ENCODE measurements around the gene COPS9. TPM values are rescaled to one million over a fixed set of nuclear protein-coding genes. Genes with fewer than 3 reads are reported as not detected.

COPS9 gene
- total RNA-seq, 4 donors from 2014 or later = 65.4 to 243 (median 149) TPM

GRCh38 chr2:240169486-240170353 is 33.6 kb upstream of the COPS9 start:
- TF ChIP-seq CTCF (IDR thresholded peaks at IDR 0.05; ENCODE audit: low read depth) = no peak

DNA sequence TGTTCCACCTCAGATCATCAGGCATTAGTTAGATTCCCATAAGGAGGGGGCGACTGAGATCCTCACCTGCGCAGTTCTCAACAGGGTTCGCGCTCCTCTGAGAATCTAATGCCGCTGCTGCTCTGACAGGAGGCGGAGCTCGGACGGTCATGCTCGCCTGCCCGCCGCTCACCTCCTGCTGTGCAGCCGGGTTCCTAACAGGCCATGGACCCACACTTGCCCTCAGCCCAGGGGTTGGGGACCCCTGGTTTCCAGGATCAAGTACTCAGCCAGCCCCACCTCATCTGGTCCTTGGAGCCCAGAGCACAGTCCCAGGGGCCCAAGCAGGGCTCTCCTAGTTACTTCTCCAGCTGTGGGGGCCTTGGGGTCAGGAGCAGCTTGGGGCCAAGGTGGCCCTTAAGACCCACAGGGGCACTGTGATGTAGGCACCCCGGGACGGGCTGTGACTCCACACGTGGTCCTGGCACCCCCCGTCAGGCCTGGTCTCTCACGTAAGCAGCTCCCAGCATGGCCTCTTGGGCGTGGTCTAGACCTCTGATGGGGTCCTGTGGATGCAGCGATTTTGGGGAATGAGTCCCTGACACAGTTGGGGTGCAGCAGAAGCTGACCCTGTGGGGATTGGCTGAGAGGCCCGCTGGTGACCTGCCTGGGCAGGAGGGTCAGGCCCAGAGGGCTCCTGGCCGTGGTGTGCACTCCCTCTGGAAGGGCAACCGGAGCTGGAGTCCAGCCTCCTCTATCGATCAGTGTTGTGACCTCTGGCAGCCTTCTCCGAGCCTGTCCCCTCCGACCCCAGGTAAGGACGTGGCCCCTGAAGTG is 32.6 kb upstream of the COPS9 start:
- TF ChIP-seq CTCF (IDR thresholded peaks at IDR 0.05; ENCODE audit: low read depth) = no peak

- no peak for TF ChIP-seq CTCF (IDR thresholded peaks at IDR 0.05; ENCODE audit: low read depth)
Observed at GRCh38 chr2:240168041-240168440, 31.9 kb upstream of the COPS9 start.

DNA sequence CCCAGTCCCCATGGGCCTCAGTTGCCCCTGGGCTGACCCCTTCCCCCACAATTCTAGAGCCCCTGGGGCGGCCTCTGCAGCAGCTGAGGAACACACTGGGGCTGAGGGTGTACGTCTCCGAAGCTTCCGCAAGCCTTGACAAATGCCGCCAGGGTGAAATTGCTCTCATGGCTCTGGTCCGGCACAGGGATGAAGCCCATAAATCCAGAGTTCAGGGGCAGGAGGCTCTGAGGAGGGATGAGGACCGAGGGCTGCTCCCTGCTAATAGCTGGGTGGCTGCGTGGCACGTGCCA is 31.4 kb upstream of the COPS9 start:
- no peak for TF ChIP-seq CTCF (IDR thresholded peaks at IDR 0.05; ENCODE audit: low read depth)

GRCh38 chr2:240166761-240167587 is 30.9 kb upstream of the COPS9 start:
- no peak for TF ChIP-seq CTCF (IDR thresholded peaks at IDR 0.05; ENCODE audit: low read depth)

- no peak for TF ChIP-seq CTCF (IDR thresholded peaks at IDR 0.05; ENCODE audit: low read depth)
Observed at GRCh38 chr2:240166191-240166590, 30.1 kb upstream of the COPS9 start.

All from subcutaneous adipose tissue (tissue), 4 donors.